Astrocyte of the cerebellum (primary cell): ENCODE data around the gene NBR1.
"Not testable (repeated sequence)": the region's sequence is repeated elsewhere in the genome, so short reads cannot be mapped to it uniquely, and the experiment has no call there.

Experiments used
- DNase-seq: peaks from one replicate; pipeline ENCODE4 v3.0.0-alpha.2; 2011; ENCODE audit warnings: low read depth
- H3K4me3 ChIP-seq: 2 replicates; pipeline ENCODE4 v1.5.1; 2011; ENCODE audit warnings: mild to moderate bottlenecking, low read depth, low read length, moderate library complexity
- CTCF ChIP-seq: IDR thresholded peaks from 2 replicates; pipeline ENCODE4 v1.5.1; 2012; ENCODE audit warnings: low read length, low read depth, moderate library complexity, mild to moderate bottlenecking; ENCODE audit errors: missing control alignments
- in situ Hi-C: cut with HindIII; loops from 2 replicates; pipeline ENCODE4 v1.10.0; 2017; ENCODE audit warnings: low sequenced_read_pairs

The NBR1 gene

GRCh38 chr17:43193251-43193650 lies 22.2 kb downstream of the NBR1 start:
- H3K4me3 ChIP-seq: no peak overlapping the region
- DNase-seq: no peak
- TF ChIP-seq CTCF: no peak
- in situ Hi-C loops: no loop called here

GRCh38 chr17:43199633-43200032 lies 28.6 kb downstream of the NBR1 start:
- DNase-seq: no peak
- no peak overlapping the region for H3K4me3 ChIP-seq
- in situ Hi-C loops: no loop called here
- no peak for TF ChIP-seq CTCF

GRCh38 chr17:43200127-43200526 lies 29.1 kb downstream of the NBR1 start:
- in situ Hi-C loops: no loop called here
- H3K4me3 ChIP-seq: no peak overlapping the region
- DNase-seq: no peak
- TF ChIP-seq CTCF: no peak

GRCh38 chr17:43203013-43203412 lies 32.0 kb downstream of the NBR1 start:
- DNase-seq, in situ Hi-C loops, H3K4me3 ChIP-seq: not testable (repeated sequence)

GRCh38 chr17:43210576-43210975 lies 39.6 kb downstream of the NBR1 start:
- in situ Hi-C loops: no loop called here
- no peak for DNase-seq
- no peak overlapping the region for H3K4me3 ChIP-seq
- no peak for TF ChIP-seq CTCF

GRCh38 chr17:43211123-43211479 lies 40.1 kb downstream of the NBR1 start:
- in situ Hi-C loops: no loop called here
- TF ChIP-seq CTCF: no peak
- peak overlapping the region; percentile 58 for H3K4me3 ChIP-seq
- DNase-seq: no peak

- H3K4me3 ChIP-seq: peak within 1 kb of the TSS; percentile 58
- in situ Hi-C loops: no loop called here
- peak; percentile 48 for DNase-seq
- TF ChIP-seq CTCF: peak; percentile 43
Observed at GRCh38 chr17:43211480-43212402, 40.7 kb downstream of the NBR1 start, which contains the start of gene TMEM106A. Gene TMEM106A, plus strand, starts transcription at chr17:43211875. Its CDS starts 1,167 bp downstream, at chr17:43213042.
